Smooth muscle cell (in vitro differentiated cells): Measurements from ENCODE around the gene CIAO3. TPM values are rescaled to one million over a fixed set of nuclear protein-coding genes. Genes with fewer than 3 reads are reported as not detected.
A peak's percentile ranks its signal among the peaks of the same experiment; 100 is the strongest.
"Not testable (repeated sequence)": the region's sequence is repeated elsewhere in the genome, so short reads cannot be mapped to it uniquely, and the experiment has no call there.

Experiments used
- DNase-seq: peaks from one replicate; lab custom pipeline; 2025; ENCODE audit not compliant: unreplicated experiment; lab: John Stamatoyannopoulos, UW
- H2AFZ ChIP-seq: fragments of 200-600 bp; sonication (generic); 2 replicates; pipeline ENCODE4 v1.6.0; 2016; ENCODE audit warnings: antibody characterized with exemption, low read depth, mild to moderate bottlenecking
- H3F3A ChIP-seq: fragments of 200-600 bp; sonication (generic); 2 replicates; pipeline ENCODE4 v1.6.0; 2017; ENCODE audit warnings: antibody characterized with exemption, low read depth
- H3K27ac ChIP-seq: fragments of 200-600 bp; sonication (generic); 2 replicates; pipeline ENCODE4 v1.5.1; 2016; ENCODE audit warnings: low read depth, mild to moderate bottlenecking
- H3K27me3 ChIP-seq: fragments of 200-600 bp; sonication (generic); 2 replicates; pipeline ENCODE4 v1.6.1; 2016; ENCODE audit warnings: low read depth, mild to moderate bottlenecking
- H3K36me3 ChIP-seq: fragments of 200-600 bp; sonication (generic); 2 replicates; pipeline ENCODE4 v1.5.1; 2016; ENCODE audit warnings: low read depth
- H3K4me1 ChIP-seq: fragments of 200-600 bp; sonication (generic); 2 replicates; pipeline ENCODE4 v1.5.1; 2016; ENCODE audit warnings: low read depth
- H3K4me2 ChIP-seq: fragments of 200-600 bp; sonication (generic); 2 replicates; pipeline ENCODE4 v1.6.0; 2016; ENCODE audit warnings: mild to moderate bottlenecking
- H3K4me3 ChIP-seq: fragments of 200-600 bp; sonication (generic); 2 replicates; pipeline ENCODE4 v1.5.1; 2016; ENCODE audit warnings: mild to moderate bottlenecking
- H3K79me2 ChIP-seq: fragments of 200-600 bp; sonication (generic); 2 replicates; pipeline ENCODE4 v1.6.0; 2016; ENCODE audit warnings: low read depth, mild to moderate bottlenecking
- H3K9ac ChIP-seq: fragments of 200-600 bp; sonication (generic); 2 replicates; pipeline ENCODE4 v1.6.0; 2016; ENCODE audit warnings: low read depth
- H3K9me3 ChIP-seq: fragments of 200-600 bp; sonication (generic); replicated peaks from 2 replicates; pipeline ENCODE4 v1.5.1; 2016; ENCODE audit warnings: low read depth
- H4K20me1 ChIP-seq: fragments of 200-600 bp; sonication (generic); 2 replicates; pipeline ENCODE4 v1.6.0; 2016; ENCODE audit warnings: low read depth
- WGBS: methylation state at CpG from one replicate; pipeline ENCODE4 v1.1.7; 2016; ENCODE audit warnings: low lambda C conversion rate; 5-methylcytosine and 5-hydroxymethylcytosine counted together
- polyA plus RNA-seq: library from polyadenylated mRNA; unstranded; fragments of >200 nt; fragmentation: Nextera tagmentation; extraction: Ambion mirVana; gene quantifications from 2 replicates; pipeline ENCODE4 v1.2.1, GENCODE V29; 2016
- total RNA-seq: library from RNA; depleted of rRNA; stranded (reverse); fragments of >200 nt; gene quantifications from 2 replicates; pipeline ENCODE4 v1.2.3, GENCODE V29; 2014
- TF ChIP-seq, protein P1 (sequence below): fragments of 200-600 bp; sonication (generic); IDR thresholded peaks from 2 replicates; pipeline ENCODE4 v1.5.1; 2017; ENCODE audit warnings: borderline replicate concordance, mild to moderate bottlenecking, antibody characterized with exemption; ENCODE audit not compliant: insufficient read depth, poor library complexity, severe bottlenecking

Gene CIAO3
- total and polyA plus RNA-seq, 2 experiments from 2014 or later = 19.7 to 39.6 TPM

DNA sequence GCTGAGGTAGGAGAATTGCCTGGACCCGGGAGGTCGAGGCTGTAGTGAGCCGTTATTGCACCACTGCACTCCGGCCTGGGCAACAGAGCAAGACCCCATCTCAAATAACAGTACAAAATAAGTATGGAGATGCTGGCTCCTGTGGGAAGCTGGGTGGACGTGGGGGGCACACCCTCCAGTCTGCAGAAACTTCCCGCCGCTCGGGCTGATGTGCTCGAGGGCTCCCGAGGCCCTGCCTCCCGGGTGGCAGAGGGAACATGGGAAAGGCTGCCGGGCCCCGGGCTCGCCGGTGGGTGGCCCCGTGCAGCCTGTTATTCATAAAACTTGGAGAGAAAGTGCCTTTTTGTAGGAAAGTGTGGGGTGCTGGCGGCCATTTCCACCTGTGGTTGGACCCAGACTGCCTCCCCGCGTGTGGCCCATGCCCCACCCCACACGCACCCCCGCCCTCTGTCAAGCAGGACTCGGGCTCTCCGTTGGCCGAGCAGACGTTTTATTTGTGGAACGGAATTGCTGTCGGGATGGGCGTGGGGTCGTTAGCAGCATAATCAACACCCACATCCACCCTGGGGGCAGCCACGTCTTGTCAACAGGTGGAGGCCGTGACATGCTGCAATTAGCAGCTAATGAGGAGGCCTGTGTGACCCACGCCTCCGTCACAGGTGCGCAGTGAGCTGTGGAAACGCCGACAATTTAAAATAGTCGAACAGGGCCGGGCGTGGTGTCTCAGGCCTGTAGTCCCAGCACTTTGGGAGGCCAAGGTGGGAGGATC lies 7.4 kb upstream of the CIAO3 start:
- Histone ChIP-seq H3K4me1 (peaks cover 4% of the 10 kb centered on the region), H3K4me3 (no peak overlapping the region), H3K36me3 (no peaks in the 10 kb centered on the region), H3K27ac (no peak overlapping the region), H3K9ac (no peak overlapping the region), H3K4me2 (no peak overlapping the region), H3F3A (no peaks in the 10 kb centered on the region), H2AFZ (no peak overlapping the region), H3K27me3 (no peaks in the 10 kb centered on the region), H3K9me3 (no peaks in the 10 kb centered on the region), H3K79me2 (no peaks in the 10 kb centered on the region), H4K20me1 (no peaks in the 10 kb centered on the region)
- DNase-seq = no peak
- WGBS = 91% methylated on average over 39 of the region's 39 CpGs
- TF ChIP-seq, protein P1, sequence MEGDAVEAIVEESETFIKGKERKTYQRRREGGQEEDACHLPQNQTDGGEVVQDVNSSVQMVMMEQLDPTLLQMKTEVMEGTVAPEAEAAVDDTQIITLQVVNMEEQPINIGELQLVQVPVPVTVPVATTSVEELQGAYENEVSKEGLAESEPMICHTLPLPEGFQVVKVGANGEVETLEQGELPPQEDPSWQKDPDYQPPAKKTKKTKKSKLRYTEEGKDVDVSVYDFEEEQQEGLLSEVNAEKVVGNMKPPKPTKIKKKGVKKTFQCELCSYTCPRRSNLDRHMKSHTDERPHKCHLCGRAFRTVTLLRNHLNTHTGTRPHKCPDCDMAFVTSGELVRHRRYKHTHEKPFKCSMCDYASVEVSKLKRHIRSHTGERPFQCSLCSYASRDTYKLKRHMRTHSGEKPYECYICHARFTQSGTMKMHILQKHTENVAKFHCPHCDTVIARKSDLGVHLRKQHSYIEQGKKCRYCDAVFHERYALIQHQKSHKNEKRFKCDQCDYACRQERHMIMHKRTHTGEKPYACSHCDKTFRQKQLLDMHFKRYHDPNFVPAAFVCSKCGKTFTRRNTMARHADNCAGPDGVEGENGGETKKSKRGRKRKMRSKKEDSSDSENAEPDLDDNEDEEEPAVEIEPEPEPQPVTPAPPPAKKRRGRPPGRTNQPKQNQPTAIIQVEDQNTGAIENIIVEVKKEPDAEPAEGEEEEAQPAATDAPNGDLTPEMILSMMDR = no peak

GRCh38 chr16:746637-747036 lies 5.8 kb upstream of the CIAO3 start:
- DNase-seq = no peak
- Histone ChIP-seq H3K79me2 (no peaks in the 10 kb centered on the region), H3K9me3 (no peaks in the 10 kb centered on the region), H3K9ac (no peak overlapping the region), H4K20me1 (no peaks in the 10 kb centered on the region), H3K27ac (no peak overlapping the region), H3K4me3 (no peak overlapping the region), H3F3A (no peaks in the 10 kb centered on the region), H2AFZ (no peak overlapping the region), H3K27me3 (no peaks in the 10 kb centered on the region), H3K36me3 (no peaks in the 10 kb centered on the region), H3K4me1 (no peaks in the 10 kb centered on the region), H3K4me2 (no peak overlapping the region)
- 96% methylated on average over 7 of the region's 13 CpGs for WGBS
- TF ChIP-seq, protein P1 = no peak

DNA sequence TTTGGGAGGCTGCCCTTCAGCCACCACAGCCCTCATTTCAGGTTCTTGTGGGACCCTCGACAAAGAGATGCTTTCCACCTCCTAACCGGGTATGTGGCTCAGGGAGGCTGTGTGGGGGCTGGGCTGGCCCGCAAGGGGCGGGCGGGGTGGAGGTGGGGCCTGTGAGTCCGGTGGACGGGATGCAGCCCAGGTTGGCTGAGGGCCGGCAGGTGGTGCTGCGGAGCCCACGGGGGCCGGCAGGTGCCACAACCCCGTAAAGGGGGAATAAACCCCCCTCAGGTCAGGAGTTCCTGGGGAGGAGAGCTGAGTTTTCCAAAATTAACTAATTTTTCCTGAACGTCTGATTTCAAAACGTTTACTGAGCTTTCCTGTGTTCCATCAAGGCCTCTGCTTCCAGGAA lies 4.9 kb upstream of the CIAO3 start:
- Histone ChIP-seq H3K27me3 (no peaks in the 10 kb centered on the region), H4K20me1 (no peaks in the 10 kb centered on the region), H3K79me2 (no peaks in the 10 kb centered on the region), H3F3A (no peaks in the 10 kb centered on the region), H3K27ac (no peak overlapping the region), H3K4me1 (no peaks in the 10 kb centered on the region), H3K4me3 (no peak overlapping the region), H3K9me3 (no peaks in the 10 kb centered on the region), H2AFZ (no peak overlapping the region), H3K9ac (no peak overlapping the region), H3K36me3 (no peaks in the 10 kb centered on the region), H3K4me2 (no peak overlapping the region)
- no peak for DNase-seq
- 8% methylated on average over 13 of the region's 14 CpGs for WGBS
- TF ChIP-seq, protein P1 = peak; percentile 42

GRCh38 chr16:743794-744500 lies 3.1 kb upstream of the CIAO3 start:
- H4K20me1 ChIP-seq = no peaks in the 10 kb centered on the region
- H3K36me3 ChIP-seq = no peaks in the 10 kb centered on the region
- no peak overlapping the region for H2AFZ ChIP-seq
- H3K27me3 ChIP-seq = no peaks in the 10 kb centered on the region
- H3K27ac ChIP-seq = no peak overlapping the region
- H3K9me3 ChIP-seq = no peaks in the 10 kb centered on the region
- WGBS = 91% methylated on average over 21 of the region's 21 CpGs
- no peak for DNase-seq
- H3K79me2 ChIP-seq = no peaks in the 10 kb centered on the region
- TF ChIP-seq, protein P1 = peak; percentile 16
- no peak overlapping the region for H3K4me2 ChIP-seq
- H3K9ac ChIP-seq = no peak overlapping the region
- H3F3A ChIP-seq = no peaks in the 10 kb centered on the region
- no peak overlapping the region for H3K4me3 ChIP-seq
- peaks cover 5% of the 10 kb centered on the region for H3K4me1 ChIP-seq

GRCh38 chr16:742894-743293 lies 2.1 kb upstream of the CIAO3 start:
- not testable (repeated sequence) for DNase-seq, H3K4me3 ChIP-seq, H3K36me3 ChIP-seq, H3K79me2 ChIP-seq, H3K27me3 ChIP-seq, H4K20me1 ChIP-seq, H3K9ac ChIP-seq, H3K9me3 ChIP-seq, H3K4me1 ChIP-seq, H2AFZ ChIP-seq, H3K27ac ChIP-seq, H3K4me2 ChIP-seq, H3F3A ChIP-seq
- 94% methylated on average over 14 of the region's 14 CpGs for WGBS
